Measurements from ENCODE around the gene SPTB. TPM values are rescaled to one million over a fixed set of nuclear protein-coding genes. Genes with fewer than 3 reads are reported as not detected.

Gene SPTB
- total RNA-seq, 1 donor from 2014 or later = 1.8 TPM

DNA sequence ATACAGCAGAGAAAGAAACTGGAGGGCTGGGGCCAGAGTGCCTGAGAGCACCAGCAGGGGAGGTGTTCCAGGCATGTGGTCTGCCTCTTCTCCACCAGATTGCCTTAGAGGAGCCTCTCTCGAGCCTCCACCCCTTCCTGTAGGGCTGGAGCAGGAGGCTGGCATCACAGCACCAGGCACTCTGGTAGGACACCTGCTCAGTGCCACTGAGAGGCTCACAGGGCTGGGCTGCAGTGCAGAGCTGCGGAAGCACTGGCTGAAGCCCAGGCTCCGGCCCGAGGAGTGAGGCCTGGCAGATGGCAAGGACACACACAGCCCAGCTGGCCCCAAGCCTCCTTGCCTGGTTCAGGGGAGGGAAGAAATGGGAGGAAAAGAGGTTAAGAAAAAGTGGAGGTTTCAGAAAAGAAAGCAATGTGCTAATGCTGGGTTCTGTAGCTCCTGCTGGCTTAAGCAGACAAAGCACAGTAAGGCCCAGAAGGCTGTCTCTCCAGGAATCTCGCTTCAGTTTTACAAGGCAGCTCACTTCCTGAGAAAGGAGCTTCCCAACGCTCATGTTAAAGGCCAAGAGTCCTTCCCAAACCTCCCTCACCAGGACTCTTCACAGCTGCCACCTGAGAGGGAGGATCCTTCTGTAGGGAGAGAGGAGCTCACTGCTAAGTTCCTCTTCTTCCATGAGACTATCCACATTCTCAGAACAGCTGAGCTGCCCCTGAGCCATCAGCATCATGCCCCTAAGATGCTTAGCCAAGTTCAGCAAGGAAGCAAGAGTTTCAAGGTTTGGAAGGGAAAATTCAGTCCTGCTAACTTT is 23.8 kb downstream of the SPTB start:
- DNase-seq (ENCODE audit: low read depth) = no peak
- TF ChIP-seq CTCF (conservative IDR thresholded peaks at IDR 0.05; ENCODE audit: low read depth, low read length) = no peak

GRCh38 chr14:64850369-64851137 is 29.2 kb downstream of the SPTB start:
- no peak for DNase-seq (ENCODE audit: low read depth)
- TF ChIP-seq CTCF (conservative IDR thresholded peaks at IDR 0.05; ENCODE audit: low read depth, low read length) = no peak
- H3K4me3 ChIP-seq (ENCODE audit: low read depth, low read length) = no peak overlapping the region

More for the DNA sequence above, 23.8 kb downstream of the SPTB start:
- H3K4me3 ChIP-seq (ENCODE audit: low read depth, low read length) = no peak overlapping the region

GRCh38 chr14:64849940-64850339 is 29.8 kb downstream of the SPTB start:
- no peak for DNase-seq (ENCODE audit: low read depth)
- H3K4me3 ChIP-seq (ENCODE audit: low read depth, low read length) = no peak overlapping the region
- TF ChIP-seq CTCF (conservative IDR thresholded peaks at IDR 0.05; ENCODE audit: low read depth, low read length) = no peak

DNA sequence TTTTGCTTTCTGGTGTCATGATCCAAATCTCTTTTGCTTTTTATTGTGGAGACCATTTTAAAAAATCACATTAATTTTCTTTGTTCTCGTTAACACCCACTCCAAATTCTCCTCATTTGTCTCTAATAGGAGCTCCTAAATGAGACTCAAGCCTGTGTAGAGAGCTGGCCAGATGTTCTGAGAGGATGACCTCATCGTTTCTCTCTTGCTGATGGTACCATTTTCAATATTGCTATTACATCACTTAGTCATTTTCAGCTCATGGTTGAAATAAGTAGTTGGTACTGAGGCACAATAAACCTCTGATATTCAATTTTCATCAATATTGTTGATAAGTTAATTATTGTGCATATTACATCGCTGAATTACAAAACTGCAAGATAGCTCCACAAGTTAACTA is 31.5 kb downstream of the SPTB start:
- no peak for TF ChIP-seq CTCF (conservative IDR thresholded peaks at IDR 0.05; ENCODE audit: low read depth, low read length)
- DNase-seq (ENCODE audit: low read depth) = no peak
- H3K4me3 ChIP-seq (ENCODE audit: low read depth, low read length) = no peak overlapping the region

DNA sequence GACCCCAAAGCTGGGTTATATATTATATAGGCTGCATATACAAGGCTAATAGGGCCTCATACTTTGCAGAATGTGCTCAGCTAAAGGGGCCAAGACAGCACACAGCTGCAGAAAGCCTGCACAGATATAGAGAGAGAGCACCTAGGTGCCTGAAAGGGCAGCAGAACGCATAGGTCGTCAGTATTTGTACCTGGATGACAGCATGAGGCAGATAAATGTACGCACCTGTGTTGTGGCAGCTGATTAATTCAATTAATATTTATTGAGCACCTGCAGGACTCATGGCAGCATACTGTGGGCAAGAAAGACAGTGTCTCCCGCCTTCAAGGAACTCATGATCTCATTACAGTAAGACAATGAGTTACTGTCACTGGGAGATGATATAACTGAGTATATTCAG is 33.4 kb downstream of the SPTB start:
- TF ChIP-seq CTCF (conservative IDR thresholded peaks at IDR 0.05; ENCODE audit: low read depth, low read length) = no peak
- no peak for DNase-seq (ENCODE audit: low read depth)

DNA sequence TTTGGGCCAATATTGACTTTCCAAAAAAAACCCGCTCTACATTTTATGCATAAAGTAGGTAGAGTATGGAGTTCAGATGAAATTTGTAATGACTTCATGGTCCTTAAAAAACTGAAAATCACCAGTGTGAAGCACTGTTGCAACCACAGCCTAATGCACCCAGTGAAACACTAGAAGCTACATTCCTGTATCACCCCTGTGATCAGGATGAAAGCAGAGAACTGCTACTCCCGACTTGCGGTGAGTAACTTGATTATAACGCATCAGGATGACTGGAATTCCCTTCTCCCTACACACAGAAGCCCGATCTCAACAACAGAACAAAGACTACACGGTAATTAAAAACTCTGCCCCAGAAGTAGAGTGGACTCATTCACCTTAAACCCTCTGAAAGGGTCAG is 33.8 kb downstream of the SPTB start:
- DNase-seq (ENCODE audit: low read depth) = peak; percentile 36
- no peak overlapping the region for H3K4me3 ChIP-seq (ENCODE audit: low read depth, low read length)
- no peak for TF ChIP-seq CTCF (conservative IDR thresholded peaks at IDR 0.05; ENCODE audit: low read depth, low read length)

More for the DNA sequence above, 33.4 kb downstream of the SPTB start:
- H3K4me3 ChIP-seq (ENCODE audit: low read depth, low read length) = no peak overlapping the region
